ENCODE results near the gene TVP23C.
A peak's percentile ranks its signal among the peaks of the same experiment; 100 is the strongest.

The TVP23C gene

DNA sequence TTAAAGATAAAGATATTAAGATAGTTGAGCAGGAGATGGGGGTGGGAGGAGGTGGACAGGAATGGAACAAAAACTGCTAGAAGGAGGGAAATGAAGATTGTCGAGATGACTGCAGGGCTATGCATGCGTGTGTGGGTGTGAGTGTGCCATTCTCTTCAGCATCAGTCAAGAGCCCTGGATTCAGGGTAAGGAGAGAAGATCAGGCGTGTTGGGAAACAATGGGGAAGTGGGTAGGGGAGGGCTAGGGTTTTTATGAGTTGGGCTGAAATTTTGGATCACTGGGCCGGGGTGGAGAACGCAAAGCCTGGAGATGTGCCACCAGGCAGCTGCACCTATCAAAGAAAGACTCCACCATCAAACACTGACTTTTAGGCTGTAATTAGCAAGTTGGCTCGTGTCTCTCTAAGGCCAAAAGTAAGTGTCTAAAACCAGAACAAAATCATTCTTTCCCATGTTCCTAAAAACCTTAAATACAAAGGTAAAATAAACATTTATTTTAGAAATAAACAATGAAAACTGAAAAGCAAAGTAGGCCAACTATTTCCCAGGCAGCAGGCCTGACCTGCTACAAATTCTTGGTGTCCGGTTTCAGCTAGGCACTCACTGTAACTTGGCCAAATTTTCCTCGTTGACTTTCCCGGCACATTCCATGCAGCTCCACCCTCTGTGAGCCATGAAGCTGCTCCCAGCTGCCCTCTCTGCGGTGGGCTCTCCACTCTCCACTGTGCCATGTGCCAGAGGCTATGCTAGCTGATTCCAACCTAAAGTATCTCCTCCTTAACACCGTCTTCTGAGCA lies 100.1 kb downstream of the TVP23C start:
- peak; percentile 6 for DNase-seq

DNA sequence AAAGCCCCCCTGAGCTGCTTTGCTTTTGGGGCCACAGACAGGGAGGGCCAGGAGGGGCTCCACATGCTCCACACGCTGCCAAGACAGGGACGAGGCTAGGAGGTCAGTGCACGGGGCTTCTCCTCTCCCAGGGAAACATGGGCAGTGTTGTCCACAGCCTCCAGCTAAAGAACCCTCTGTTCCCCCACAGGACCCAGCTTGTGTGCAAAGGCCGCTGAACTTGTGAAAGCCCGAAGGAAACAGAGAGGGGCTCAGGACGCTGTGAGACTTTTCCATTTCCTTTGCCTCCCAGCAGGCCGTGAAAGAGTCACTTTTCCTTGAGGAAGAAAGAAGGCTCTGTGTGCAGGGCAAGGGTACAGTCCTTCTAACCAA lies 105.6 kb downstream of the TVP23C start:
- DNase-seq = no peak

DNA sequence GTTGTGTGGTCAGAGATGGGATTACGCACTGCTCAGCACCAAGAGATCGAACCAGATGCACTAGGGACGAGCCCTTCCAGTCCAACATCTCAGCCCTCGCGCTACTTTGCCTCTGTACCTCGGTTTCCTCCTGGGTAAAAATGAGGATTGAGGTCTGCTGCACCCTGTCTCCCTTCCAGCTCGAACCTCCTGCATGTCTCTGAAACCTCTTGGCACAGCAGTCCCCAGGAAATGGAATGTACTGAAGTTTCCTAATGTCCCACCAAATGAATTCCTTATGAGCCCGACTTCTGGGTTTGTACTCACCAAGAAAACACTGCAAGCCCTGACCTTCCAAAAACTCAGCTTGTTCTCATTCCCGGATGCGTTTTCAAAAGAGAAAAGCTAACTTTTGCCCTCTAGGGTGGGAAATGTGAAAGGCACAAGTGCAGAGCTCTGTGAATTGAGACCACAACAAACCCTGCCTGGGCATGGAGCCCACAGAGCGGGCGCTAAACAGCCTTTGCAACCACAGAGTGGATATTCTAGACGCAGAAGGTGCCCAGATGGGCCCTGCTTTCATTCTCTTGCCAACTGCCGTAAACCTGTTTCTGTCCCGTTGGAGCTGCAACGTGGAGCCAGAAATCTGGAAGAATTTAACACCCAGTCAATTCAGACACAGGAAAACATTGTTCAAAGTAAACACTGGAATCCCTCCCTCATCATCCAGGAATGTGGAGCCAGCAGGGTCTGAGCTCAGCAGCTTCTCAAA lies 106.1 kb downstream of the TVP23C start:
- peak; percentile 79 for DNase-seq

DNA sequence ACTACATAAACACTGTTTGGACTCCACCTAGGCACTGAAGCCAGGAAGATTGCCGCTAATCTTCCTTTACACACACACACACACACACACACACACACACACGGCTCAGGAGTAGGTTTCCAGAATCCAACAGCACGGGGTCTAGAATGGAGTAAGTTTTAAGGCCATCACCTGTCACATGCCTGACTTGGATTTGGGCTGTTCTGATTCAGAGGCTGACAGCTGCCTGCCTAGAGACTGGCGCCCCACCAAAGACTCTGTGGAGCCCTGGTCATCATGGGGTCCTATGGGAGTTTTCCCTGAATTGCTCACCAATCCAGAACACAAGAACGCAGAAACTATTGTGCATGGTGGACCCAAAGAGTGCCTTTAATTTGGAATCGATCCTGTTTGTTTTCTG lies 106.8 kb downstream of the TVP23C start:
- no peak for DNase-seq

DNA sequence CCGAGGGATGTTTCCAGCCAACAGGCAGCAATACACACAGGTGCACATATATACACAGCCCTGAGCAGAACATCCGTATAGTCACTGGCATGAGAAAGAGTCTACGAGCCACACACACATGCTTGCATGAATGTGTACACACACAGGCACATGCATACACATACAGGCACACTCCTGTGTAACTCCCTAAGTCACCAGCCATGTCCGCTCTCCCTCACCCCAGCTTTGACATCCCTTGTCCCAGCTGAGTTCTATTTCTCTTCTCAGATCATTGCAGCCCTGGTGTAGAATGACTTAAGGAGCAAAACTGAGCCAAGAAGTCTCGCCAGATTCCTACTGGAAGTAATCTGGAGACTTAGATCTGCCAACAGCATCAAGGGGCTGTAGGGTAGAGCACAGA lies 108.9 kb downstream of the TVP23C start:
- no peak for DNase-seq

DNA sequence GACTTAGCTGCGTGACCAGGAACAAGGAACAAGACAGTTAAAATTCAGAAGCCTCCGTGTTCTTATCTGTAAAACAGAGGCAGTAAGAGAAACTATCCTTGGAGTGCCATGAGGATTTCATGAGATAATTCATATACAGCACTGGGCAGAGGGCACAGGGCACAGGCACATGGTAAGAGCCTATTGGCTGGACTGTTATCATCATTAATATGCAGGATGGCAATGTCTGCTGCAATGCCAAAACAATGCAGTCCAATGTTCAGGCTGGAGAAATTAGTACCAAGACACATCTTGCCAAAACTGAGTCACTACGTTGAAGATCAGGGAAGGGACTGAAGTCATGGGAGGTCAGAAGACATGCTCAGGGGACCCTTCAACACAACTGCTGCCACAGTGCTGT lies 109.5 kb downstream of the TVP23C start:
- no peak for DNase-seq

DNA sequence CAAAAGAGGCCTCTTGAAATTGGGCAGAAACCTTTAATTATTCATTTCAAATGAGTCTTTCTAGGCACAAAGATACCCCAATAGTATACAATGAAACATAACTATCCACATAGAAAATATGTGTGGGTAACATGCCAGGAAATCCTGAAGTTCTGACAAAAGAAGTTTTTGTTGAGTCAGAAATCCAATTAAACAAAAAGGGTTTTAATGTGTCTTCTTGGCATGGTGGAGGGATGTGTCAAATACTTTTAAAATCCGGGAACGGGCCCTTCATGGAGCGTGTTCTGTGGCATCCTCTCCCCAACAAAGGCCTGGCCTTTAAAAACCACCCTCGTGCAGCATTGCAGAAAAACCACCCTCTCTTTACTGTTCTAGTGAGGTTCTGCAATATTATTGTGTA lies 110.0 kb downstream of the TVP23C start:
- DNase-seq = no peak

DNA sequence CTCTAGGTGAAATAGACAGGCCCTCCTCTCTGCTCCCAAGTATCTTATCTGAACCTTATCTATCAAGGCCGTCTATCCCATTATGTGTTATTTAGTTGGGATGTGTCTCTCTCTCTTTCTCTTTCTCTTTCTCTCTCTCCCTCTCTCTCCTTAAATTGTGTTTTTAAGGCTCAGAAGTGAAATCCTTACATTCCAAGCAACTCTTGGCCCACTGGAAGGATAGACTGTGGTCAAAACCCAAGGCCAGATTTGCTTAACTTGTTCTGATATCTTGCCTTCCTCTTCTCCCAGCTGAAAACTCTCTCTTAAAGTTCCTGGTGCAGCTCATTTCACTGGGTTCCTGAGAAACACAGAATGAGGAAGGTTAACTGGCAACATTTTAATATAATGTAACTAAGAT lies 110.5 kb downstream of the TVP23C start:
- DNase-seq = no peak
